OCI-LY3 (cell line): ENCODE data around the gene MT1G.

Experiments used
- EZH2phosphoT487 ChIP-seq: fragments of 200-600 bp; shearing (Covaris generic); IDR thresholded peaks from 2 replicates; pipeline ENCODE4 v1.6.1; 2018; ENCODE audit warnings: antibody characterized with exemption, mixed run types, low read depth
- TF ChIP-seq, protein P1 (sequence below): fragments of 200-600, 300-600 bp; sonication (generic); IDR thresholded peaks from 2 replicates; pipeline ENCODE4 v1.5.1; 2014; ENCODE audit warnings: antibody characterized with exemption, low read length, low read depth

DNA sequence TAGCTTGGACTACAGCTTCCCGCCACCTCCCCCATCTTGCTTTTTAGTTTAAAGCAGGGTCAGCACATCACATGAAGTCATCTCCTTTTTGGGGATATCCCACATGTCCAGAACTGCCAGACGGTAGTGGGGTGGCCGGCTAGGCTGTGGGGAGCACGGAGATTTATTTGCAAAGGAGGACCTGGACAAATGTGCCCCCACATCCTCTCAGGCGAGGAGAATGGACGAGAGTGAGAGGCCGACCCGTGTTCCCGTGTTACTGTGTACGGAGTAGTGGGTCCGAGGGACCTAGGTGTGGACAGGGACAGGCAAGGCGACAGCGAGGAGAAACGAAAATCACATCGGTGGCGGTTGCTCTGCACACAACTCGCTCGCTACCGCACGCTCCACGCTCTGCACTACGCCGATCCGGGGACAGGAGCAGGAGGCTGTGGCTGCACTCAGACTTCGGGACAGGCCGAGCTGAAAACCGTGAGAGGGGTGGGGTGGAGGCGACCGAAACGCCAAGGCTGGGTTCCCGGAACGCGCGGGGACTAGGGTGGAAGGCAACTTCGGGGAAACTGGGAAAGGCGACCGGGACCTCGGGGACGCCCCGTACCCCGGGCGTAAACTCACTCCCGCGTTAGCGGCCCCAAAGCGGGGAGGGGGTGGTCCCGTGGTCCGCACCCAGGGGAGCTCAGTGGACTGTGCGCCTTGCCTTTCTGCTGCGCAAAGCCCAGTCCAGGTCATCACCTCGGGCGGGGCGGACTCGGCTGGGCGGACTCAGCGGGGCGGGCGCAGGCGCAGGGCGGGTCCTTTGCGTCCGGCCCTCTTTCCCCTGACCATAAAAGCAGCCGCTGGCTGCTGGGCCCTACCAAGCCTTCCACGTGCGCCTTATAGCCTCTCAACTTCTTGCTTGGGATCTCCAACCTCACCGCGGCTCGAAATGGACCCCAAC is 29.8 kb downstream of the MT1G start, which contains the start of gene MT1A:
- TF ChIP-seq, protein P1, sequence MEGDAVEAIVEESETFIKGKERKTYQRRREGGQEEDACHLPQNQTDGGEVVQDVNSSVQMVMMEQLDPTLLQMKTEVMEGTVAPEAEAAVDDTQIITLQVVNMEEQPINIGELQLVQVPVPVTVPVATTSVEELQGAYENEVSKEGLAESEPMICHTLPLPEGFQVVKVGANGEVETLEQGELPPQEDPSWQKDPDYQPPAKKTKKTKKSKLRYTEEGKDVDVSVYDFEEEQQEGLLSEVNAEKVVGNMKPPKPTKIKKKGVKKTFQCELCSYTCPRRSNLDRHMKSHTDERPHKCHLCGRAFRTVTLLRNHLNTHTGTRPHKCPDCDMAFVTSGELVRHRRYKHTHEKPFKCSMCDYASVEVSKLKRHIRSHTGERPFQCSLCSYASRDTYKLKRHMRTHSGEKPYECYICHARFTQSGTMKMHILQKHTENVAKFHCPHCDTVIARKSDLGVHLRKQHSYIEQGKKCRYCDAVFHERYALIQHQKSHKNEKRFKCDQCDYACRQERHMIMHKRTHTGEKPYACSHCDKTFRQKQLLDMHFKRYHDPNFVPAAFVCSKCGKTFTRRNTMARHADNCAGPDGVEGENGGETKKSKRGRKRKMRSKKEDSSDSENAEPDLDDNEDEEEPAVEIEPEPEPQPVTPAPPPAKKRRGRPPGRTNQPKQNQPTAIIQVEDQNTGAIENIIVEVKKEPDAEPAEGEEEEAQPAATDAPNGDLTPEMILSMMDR: no peak
- TF ChIP-seq EZH2phosphoT487: no peak
